Measurements from ENCODE around the gene HYDIN. TPM values are rescaled to one million over a fixed set of nuclear protein-coding genes. Genes with fewer than 3 reads are reported as not detected.

The HYDIN gene
- total and polyA plus RNA-seq, 4 donors = 0.14 to 3.0 (median 0.60) TPM

DNA sequence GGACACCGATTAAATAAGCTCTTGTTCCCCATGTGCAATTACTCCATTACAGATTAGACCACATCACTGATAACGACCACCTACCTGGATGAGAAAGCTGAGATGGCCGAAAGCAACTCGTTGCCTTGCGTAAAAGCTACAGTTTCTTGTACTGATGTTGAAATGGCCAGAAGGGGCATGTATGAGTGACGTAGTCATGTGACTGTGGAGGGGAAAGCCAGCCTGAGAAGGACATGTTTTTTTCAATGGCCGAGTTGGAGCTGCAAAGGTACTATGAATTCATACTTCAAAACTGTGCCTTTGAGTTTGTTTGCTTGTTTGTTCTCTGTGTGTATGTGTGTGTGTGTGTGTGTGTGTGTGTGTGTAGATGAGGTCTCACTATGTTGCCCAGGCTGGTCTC is 17.0 kb upstream of the HYDIN start:
- DNase-seq (ENCODE audit: low spot score) = no peak
- Histone ChIP-seq H3K27me3 (ENCODE audit: control insufficient read depth in 4 of 4, insufficient read depth in 4 of 4, low read length in 3 of 4) (no peaks in the 10 kb centered on the region), H3K4me1 (ENCODE audit: control insufficient read depth in 4 of 4, insufficient read depth in 4 of 4, low read length in 3 of 4) (no peaks in the 10 kb centered on the region), H3K9ac (ENCODE audit: low read depth in 1 of 2, low read length in 2 of 2) (no peak overlapping the region), H3K4me3 (ENCODE audit: low read depth in 1 of 3, low read length in 3 of 3) (no peak overlapping the region), H3K27ac (ENCODE audit: low read depth in 1 of 2, low read length in 2 of 2) (no peak overlapping the region), H3K9me3 (ENCODE audit: control insufficient read depth in 4 of 4, low read length in 3 of 4) (no peaks in the 10 kb centered on the region), H3K36me3 (ENCODE audit: control insufficient read depth in 4 of 4, insufficient read depth in 3 of 4, low read depth in 1 of 4, low read length in 3 of 4) (no peaks in the 10 kb centered on the region)
- WGBS = 89% methylated on average over 7 of the region's 7 CpGs
- TF ChIP-seq RXRA (IDR thresholded peaks at IDR 0.05) (no peak), GABPA (IDR thresholded peaks at IDR 0.05 in 1 of 2, conservative IDR thresholded peaks at IDR 0.05 in 1 of 2) (no peak), FOXA2 (IDR thresholded peaks at IDR 0.05) (no peak), MAX (IDR thresholded peaks at IDR 0.05) (no peak), EGR1 (IDR thresholded peaks at IDR 0.05; ENCODE audit: low read depth in 2 of 2) (no peak), RAD21 (IDR thresholded peaks at IDR 0.05) (no peak), HNF4A (conservative IDR thresholded peaks at IDR 0.05) (no peak), ATF3 (IDR thresholded peaks at IDR 0.05) (no peak), FOXA1 (IDR thresholded peaks at IDR 0.05) (no peak), NR2F2 (IDR thresholded peaks at IDR 0.05) (no peak), TAF1 (conservative IDR thresholded peaks at IDR 0.05) (no peak), YY1 (IDR thresholded peaks at IDR 0.05) (no peak), HNF4G (IDR thresholded peaks at IDR 0.05) (no peak), SP1 (IDR thresholded peaks at IDR 0.05) (no peak)
- TF ChIP-seq, protein P1, sequence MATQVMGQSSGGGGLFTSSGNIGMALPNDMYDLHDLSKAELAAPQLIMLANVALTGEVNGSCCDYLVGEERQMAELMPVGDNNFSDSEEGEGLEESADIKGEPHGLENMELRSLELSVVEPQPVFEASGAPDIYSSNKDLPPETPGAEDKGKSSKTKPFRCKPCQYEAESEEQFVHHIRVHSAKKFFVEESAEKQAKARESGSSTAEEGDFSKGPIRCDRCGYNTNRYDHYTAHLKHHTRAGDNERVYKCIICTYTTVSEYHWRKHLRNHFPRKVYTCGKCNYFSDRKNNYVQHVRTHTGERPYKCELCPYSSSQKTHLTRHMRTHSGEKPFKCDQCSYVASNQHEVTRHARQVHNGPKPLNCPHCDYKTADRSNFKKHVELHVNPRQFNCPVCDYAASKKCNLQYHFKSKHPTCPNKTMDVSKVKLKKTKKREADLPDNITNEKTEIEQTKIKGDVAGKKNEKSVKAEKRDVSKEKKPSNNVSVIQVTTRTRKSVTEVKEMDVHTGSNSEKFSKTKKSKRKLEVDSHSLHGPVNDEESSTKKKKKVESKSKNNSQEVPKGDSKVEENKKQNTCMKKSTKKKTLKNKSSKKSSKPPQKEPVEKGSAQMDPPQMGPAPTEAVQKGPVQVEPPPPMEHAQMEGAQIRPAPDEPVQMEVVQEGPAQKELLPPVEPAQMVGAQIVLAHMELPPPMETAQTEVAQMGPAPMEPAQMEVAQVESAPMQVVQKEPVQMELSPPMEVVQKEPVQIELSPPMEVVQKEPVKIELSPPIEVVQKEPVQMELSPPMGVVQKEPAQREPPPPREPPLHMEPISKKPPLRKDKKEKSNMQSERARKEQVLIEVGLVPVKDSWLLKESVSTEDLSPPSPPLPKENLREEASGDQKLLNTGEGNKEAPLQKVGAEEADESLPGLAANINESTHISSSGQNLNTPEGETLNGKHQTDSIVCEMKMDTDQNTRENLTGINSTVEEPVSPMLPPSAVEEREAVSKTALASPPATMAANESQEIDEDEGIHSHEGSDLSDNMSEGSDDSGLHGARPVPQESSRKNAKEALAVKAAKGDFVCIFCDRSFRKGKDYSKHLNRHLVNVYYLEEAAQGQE (IDR thresholded peaks at IDR 0.05) = no peak
- TF ChIP-seq, protein P2, sequence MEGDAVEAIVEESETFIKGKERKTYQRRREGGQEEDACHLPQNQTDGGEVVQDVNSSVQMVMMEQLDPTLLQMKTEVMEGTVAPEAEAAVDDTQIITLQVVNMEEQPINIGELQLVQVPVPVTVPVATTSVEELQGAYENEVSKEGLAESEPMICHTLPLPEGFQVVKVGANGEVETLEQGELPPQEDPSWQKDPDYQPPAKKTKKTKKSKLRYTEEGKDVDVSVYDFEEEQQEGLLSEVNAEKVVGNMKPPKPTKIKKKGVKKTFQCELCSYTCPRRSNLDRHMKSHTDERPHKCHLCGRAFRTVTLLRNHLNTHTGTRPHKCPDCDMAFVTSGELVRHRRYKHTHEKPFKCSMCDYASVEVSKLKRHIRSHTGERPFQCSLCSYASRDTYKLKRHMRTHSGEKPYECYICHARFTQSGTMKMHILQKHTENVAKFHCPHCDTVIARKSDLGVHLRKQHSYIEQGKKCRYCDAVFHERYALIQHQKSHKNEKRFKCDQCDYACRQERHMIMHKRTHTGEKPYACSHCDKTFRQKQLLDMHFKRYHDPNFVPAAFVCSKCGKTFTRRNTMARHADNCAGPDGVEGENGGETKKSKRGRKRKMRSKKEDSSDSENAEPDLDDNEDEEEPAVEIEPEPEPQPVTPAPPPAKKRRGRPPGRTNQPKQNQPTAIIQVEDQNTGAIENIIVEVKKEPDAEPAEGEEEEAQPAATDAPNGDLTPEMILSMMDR (IDR thresholded peaks at IDR 0.05; ENCODE audit: low read depth, low read length, missing input control) = no peak
- TF ChIP-seq, protein P3, sequence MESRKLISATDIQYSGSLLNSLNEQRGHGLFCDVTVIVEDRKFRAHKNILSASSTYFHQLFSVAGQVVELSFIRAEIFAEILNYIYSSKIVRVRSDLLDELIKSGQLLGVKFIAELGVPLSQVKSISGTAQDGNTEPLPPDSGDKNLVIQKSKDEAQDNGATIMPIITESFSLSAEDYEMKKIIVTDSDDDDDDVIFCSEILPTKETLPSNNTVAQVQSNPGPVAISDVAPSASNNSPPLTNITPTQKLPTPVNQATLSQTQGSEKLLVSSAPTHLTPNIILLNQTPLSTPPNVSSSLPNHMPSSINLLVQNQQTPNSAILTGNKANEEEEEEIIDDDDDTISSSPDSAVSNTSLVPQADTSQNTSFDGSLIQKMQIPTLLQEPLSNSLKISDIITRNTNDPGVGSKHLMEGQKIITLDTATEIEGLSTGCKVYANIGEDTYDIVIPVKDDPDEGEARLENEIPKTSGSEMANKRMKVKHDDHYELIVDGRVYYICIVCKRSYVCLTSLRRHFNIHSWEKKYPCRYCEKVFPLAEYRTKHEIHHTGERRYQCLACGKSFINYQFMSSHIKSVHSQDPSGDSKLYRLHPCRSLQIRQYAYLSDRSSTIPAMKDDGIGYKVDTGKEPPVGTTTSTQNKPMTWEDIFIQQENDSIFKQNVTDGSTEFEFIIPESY (IDR thresholded peaks at IDR 0.05) = no peak

- H3K4me1 ChIP-seq (ENCODE audit: control insufficient read depth in 4 of 4, insufficient read depth in 4 of 4, low read length in 3 of 4) = no peaks in the 10 kb centered on the region
- H3K9me3 ChIP-seq (ENCODE audit: control insufficient read depth in 4 of 4, low read length in 3 of 4) = no peaks in the 10 kb centered on the region
- H3K27me3 ChIP-seq (ENCODE audit: control insufficient read depth in 4 of 4, insufficient read depth in 4 of 4, low read length in 3 of 4) = no peaks in the 10 kb centered on the region
- H3K4me3 ChIP-seq (ENCODE audit: low read depth in 1 of 3, low read length in 3 of 3) = no peak overlapping the region
- TF ChIP-seq JUND (IDR thresholded peaks at IDR 0.05) (no peak), TAF1 (conservative IDR thresholded peaks at IDR 0.05) (no peak)
- DNase-seq (ENCODE audit: low spot score) = no peak
- H3K27ac ChIP-seq (ENCODE audit: low read depth in 1 of 2, low read length in 2 of 2) = no peak overlapping the region
- H3K9ac ChIP-seq (ENCODE audit: low read depth in 1 of 2, low read length in 2 of 2) = no peak overlapping the region
- H3K36me3 ChIP-seq (ENCODE audit: control insufficient read depth in 4 of 4, insufficient read depth in 3 of 4, low read depth in 1 of 4, low read length in 3 of 4) = no peaks in the 10 kb centered on the region
These were observed 15.8 kb upstream of the HYDIN start for GRCh38 chr16:71246309-71246708.

Measured in liver (tissue), 9 donors.